ENCODE data around the gene SLFN14. TPM values are rescaled to one million over a fixed set of nuclear protein-coding genes. Genes with fewer than 3 reads are reported as not detected.
"Not testable (repeated sequence)": the region's sequence is repeated elsewhere in the genome, so short reads cannot be mapped to it uniquely, and the experiment has no call there.

Gene SLFN14
- total RNA-seq, 4 donors from 2014 or later, result not detected

DNA sequence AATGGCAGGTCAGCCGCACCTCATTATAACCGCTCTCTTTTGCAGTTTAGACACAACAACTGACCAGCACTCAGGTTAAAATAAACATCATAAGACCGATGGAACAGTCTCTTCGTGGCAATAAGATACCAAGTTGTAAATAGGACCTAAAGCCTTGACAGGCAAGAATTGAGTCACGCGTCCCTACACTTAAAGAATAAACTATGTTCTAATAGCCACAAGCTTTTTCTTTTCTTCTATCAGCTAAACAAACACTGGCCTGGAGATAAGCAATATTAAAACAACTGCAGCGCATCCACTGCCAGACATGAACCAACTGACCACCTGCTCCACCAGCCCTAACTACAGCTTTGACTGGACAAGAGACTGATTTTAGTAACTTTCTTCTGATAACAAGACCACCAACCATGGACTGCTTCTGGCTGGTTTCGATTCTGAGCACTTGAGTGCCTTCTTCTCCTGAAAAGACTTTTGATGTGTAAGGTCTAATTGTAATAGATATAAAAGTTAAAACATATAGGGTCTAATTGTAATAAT lies 40.6 kb downstream of the SLFN14 start:
- Histone ChIP-seq H3K36me3 (no peaks in the 10 kb centered on the region), H3K4me1 (no peaks in the 10 kb centered on the region), H3K4me3 (no peak overlapping the region), H3K27ac (no peak overlapping the region), H3K27me3 (peaks cover 57% of the 10 kb centered on the region), H3K9me3 (no peaks in the 10 kb centered on the region)
- TF ChIP-seq EP300 (IDR thresholded peaks at IDR 0.05), result no peak
- no peak for TF ChIP-seq POLR2A (IDR thresholded peaks at IDR 0.05)
- no peak for TF ChIP-seq POLR2AphosphoS5 (IDR thresholded peaks at IDR 0.05)
- TF ChIP-seq, protein P1, sequence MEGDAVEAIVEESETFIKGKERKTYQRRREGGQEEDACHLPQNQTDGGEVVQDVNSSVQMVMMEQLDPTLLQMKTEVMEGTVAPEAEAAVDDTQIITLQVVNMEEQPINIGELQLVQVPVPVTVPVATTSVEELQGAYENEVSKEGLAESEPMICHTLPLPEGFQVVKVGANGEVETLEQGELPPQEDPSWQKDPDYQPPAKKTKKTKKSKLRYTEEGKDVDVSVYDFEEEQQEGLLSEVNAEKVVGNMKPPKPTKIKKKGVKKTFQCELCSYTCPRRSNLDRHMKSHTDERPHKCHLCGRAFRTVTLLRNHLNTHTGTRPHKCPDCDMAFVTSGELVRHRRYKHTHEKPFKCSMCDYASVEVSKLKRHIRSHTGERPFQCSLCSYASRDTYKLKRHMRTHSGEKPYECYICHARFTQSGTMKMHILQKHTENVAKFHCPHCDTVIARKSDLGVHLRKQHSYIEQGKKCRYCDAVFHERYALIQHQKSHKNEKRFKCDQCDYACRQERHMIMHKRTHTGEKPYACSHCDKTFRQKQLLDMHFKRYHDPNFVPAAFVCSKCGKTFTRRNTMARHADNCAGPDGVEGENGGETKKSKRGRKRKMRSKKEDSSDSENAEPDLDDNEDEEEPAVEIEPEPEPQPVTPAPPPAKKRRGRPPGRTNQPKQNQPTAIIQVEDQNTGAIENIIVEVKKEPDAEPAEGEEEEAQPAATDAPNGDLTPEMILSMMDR (IDR thresholded peaks at IDR 0.05), result no peak
- no peak for DNase-seq (ENCODE audit: low spot score in 2 of 2)
- 96% methylated on average over 8 of the region's 8 CpGs for WGBS

DNA sequence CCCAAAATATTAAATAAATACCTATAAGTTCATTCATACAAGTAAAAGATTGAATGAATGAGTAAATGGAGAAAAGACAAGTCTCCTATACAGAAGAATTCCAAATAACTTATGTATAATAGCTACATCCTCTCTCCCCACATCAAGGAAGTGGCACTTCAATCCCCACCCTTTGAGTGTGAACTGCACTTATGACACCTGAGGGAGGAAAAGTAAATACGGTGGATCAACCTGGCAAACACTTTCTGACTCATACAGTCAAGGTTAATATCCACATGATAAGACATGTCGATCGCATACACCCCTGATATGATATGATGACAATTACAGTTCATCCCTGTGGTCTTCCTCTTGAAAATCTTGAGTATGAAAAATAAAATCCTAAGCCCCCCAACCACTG lies 41.2 kb downstream of the SLFN14 start:
- no peaks in the 10 kb centered on the region for H3K36me3 ChIP-seq
- H3K27me3 ChIP-seq, result peaks cover 62% of the 10 kb centered on the region
- no peak for TF ChIP-seq POLR2A (IDR thresholded peaks at IDR 0.05)
- H3K27ac ChIP-seq, result no peak overlapping the region
- H3K4me1 ChIP-seq, result no peaks in the 10 kb centered on the region
- no peaks in the 10 kb centered on the region for H3K9me3 ChIP-seq
- H3K4me3 ChIP-seq, result no peak overlapping the region
- no peak for DNase-seq (ENCODE audit: low spot score in 2 of 2)
- WGBS, result 53% methylated on average over 3 of the region's 3 CpGs

DNA sequence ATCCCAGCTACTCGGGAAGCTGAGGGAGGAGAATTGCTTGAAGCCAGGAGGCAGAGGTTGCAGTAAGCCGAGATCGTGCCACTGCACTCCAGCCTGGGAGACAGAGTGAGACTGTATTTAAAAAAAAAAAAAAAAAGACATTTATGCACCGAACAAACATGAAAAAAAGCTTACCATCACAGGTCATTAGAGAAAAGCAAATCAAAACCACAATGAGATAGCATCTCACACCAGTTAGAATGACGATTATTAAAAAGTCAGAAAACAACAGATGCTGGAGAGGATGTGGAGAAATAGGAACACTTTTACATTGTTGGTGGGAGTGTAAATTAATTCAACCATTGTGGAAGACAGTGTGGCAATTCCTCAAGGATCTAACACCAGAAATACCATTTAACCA lies 42.2 kb downstream of the SLFN14 start:
- not testable (repeated sequence) for H3K4me1 ChIP-seq; H3K9me3 ChIP-seq; DNase-seq (ENCODE audit: low spot score in 2 of 2); H3K4me3 ChIP-seq; H3K36me3 ChIP-seq; H3K27ac ChIP-seq
- peaks cover 56% of the 10 kb centered on the region for H3K27me3 ChIP-seq
- WGBS, result 85% methylated on average over 5 of the region's 5 CpGs

DNA sequence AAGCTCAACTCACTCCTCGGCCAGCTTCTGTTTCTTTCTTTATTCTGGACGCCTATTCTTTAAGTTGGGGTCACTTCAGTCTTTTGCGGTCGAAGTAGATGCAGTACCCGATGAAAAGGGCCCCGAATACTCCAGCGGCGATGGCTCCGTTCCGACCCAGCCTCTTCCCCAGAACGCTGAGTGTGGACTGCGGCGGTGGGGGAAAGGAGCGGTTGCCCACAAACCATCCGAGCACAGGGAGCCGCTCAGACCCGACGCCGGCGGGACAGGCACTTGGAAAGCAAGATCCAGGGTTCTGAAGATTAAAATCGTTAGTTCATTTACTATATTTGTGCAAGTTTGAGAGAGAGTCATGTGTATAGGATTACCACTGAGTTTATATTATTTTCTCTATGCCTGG lies 45.6 kb downstream of the SLFN14 start:
- Histone ChIP-seq H3K4me3 (no peak overlapping the region), H3K27me3 (peaks cover 44% of the 10 kb centered on the region), H3K9me3 (no peaks in the 10 kb centered on the region), H3K27ac (no peak overlapping the region), H3K4me1 (no peaks in the 10 kb centered on the region), H3K36me3 (no peaks in the 10 kb centered on the region)
- WGBS, result 62% methylated on average over 21 of the region's 21 CpGs
- no peak for TF ChIP-seq POLR2A (IDR thresholded peaks at IDR 0.05)
- TF ChIP-seq EP300 (IDR thresholded peaks at IDR 0.05), result no peak
- TF ChIP-seq, protein P1 (IDR thresholded peaks at IDR 0.05), result no peak
- TF ChIP-seq POLR2AphosphoS5 (IDR thresholded peaks at IDR 0.05), result no peak
- DNase-seq (ENCODE audit: low spot score in 2 of 2), result no peak

DNA sequence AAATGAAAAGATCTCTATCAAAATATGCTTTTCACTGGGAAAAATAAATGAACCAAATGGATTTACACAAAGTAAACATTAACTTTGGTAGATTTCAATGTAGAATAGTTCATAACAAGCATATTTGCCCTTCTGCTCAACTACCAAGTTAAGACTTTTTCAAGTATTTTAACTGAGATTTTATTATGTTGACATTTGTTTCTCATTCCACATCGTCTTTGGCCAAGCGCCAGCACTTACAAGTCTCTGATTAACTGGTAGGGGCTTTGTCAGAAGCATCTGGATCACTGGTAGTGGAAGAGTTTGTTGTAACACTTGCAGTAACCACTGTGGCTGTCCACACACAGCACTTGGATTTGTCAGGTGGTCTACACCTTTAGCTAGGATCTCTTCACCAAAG lies 46.1 kb downstream of the SLFN14 start:
- Histone ChIP-seq H3K27ac (no peak overlapping the region), H3K27me3 (peaks cover 46% of the 10 kb centered on the region), H3K36me3 (no peaks in the 10 kb centered on the region), H3K4me1 (no peaks in the 10 kb centered on the region), H3K4me3 (no peak overlapping the region), H3K9me3 (no peaks in the 10 kb centered on the region)
- no peak for TF ChIP-seq POLR2AphosphoS5 (IDR thresholded peaks at IDR 0.05)
- TF ChIP-seq POLR2A (IDR thresholded peaks at IDR 0.05), result no peak
- TF ChIP-seq EP300 (IDR thresholded peaks at IDR 0.05), result no peak
- TF ChIP-seq, protein P1 (IDR thresholded peaks at IDR 0.05), result no peak
- 37% methylated on average over 2 of the region's 2 CpGs for WGBS
- DNase-seq (ENCODE audit: low spot score in 2 of 2), result no peak

Other genes with a start within 250 kb of the SLFN14 start
- 10 to 100 TPM in 1 of 4 donors, 1 to 10 TPM in 3; 3.4 to 10.7 (median 5.0) TPM for gene SLFN11, start 187.2 kb downstream of the SLFN14 start, total RNA-seq
- 1 to 10 TPM in 3 of 4 donors, under 1 TPM in 1; 0.62 to 5.6 (median 1.8) TPM for gene SLFN12, start 128.3 kb downstream of the SLFN14 start, total RNA-seq
- gene SLFN13, start 112.1 kb downstream of the SLFN14 start, total RNA-seq, result 1 to 10 TPM; 2.2 to 7.8 (median 6.0) TPM
- gene SLFN12L, start 23.1 kb downstream of the SLFN14 start, total RNA-seq, result 1 to 10 TPM in 2 of 4 donors, under 1 TPM in 2; 0.39 to 1.6 (median 0.99) TPM
- gene PEX12, start 17.8 kb upstream of the SLFN14 start, total RNA-seq, result 1 to 10 TPM; 4.0 to 9.3 (median 5.7) TPM
- gene AP2B1, start 26.5 kb upstream of the SLFN14 start, total RNA-seq, result 10 to 100 TPM; 41.3 to 50.0 (median 45.3) TPM
- gene RASL10B, start 170.8 kb upstream of the SLFN14 start, total RNA-seq, result 1 to 10 TPM in 3 of 4 donors, under 1 TPM in 1; 0.94 to 2.5 (median 1.9) TPM
- under 1 TPM in 2 of 4 donors, not detected in 2; 0.24 to 0.49 TPM for gene GAS2L2, start 192.4 kb upstream of the SLFN14 start, total RNA-seq
- not detected for gene C17orf50, start 200.1 kb upstream of the SLFN14 start, total RNA-seq
- 100 to 1,000 TPM in 2 of 4 donors, 10 to 100 TPM in 2; 76.4 to 109 (median 91.0) TPM for gene MMP28, start 234.8 kb upstream of the SLFN14 start, total RNA-seq
- gene TAF15, start 248.7 kb upstream of the SLFN14 start, total RNA-seq, result 100 to 1,000 TPM in 1 of 4 donors, 10 to 100 TPM in 3; 52.0 to 149 (median 58.8) TPM